C4-2B (cell line): Measurements from ENCODE around the gene EEIG1.

Source experiments
- H3K27ac ChIP-seq: fragments of 450-650 bp; 2 replicates; pipeline ENCODE4 v1.5.1; 2017
- ZFX ChIP-seq: fragments of 450-650 bp; IDR thresholded peaks from 2 replicates; pipeline ENCODE4 v1.6.1; 2017
- TF ChIP-seq, protein P1 (sequence below): fragments of 450-650 bp; conservative IDR thresholded peaks from 2 replicates; pipeline ENCODE4 v1.5.1; 2017; ENCODE audit warnings: mild to moderate bottlenecking

Gene EEIG1

DNA sequence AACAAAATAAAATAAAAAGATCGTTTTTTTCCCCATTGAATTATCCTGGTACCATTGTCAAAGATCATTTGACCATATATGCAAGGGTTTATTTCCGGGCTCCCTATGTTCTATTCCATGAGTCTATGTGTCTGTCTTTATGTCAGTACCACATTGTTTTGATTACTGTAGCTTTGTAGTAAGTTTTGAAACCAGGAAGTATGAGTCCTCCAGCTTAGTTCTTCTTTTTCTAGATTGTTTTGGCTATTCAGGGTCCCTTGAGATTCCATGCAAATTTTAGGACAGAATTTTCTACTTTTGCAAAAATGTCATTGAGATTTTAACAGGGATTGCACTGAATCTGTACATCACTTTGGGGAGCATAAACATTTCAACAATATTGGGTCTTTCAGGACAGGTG lies 18.7 kb upstream of the EEIG1 start:
- H3K27ac ChIP-seq, result no peak overlapping the region
- no peak for TF ChIP-seq ZFX
- TF ChIP-seq, protein P1, sequence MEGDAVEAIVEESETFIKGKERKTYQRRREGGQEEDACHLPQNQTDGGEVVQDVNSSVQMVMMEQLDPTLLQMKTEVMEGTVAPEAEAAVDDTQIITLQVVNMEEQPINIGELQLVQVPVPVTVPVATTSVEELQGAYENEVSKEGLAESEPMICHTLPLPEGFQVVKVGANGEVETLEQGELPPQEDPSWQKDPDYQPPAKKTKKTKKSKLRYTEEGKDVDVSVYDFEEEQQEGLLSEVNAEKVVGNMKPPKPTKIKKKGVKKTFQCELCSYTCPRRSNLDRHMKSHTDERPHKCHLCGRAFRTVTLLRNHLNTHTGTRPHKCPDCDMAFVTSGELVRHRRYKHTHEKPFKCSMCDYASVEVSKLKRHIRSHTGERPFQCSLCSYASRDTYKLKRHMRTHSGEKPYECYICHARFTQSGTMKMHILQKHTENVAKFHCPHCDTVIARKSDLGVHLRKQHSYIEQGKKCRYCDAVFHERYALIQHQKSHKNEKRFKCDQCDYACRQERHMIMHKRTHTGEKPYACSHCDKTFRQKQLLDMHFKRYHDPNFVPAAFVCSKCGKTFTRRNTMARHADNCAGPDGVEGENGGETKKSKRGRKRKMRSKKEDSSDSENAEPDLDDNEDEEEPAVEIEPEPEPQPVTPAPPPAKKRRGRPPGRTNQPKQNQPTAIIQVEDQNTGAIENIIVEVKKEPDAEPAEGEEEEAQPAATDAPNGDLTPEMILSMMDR, result no peak

DNA sequence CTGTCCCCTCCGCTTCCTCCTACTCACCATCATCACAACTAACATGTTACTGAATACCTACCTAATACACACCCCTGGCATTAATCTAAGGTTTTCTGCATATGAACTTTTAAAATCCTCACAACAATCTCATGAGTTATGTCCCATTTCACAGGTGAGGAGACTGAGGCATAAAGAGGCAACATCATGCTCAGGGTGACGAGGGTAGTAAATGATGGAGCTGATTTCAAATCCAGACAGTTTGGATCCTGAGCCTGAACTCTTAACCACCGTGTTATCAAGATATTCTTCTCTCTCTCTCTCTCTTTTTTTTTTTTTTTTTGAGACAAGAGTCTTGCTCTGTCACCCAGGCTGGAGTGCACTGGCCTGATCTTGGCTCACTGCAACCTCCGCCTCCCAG lies 12.9 kb upstream of the EEIG1 start:
- no peak overlapping the region for H3K27ac ChIP-seq
- TF ChIP-seq ZFX, result no peak
- TF ChIP-seq, protein P1, result no peak

DNA sequence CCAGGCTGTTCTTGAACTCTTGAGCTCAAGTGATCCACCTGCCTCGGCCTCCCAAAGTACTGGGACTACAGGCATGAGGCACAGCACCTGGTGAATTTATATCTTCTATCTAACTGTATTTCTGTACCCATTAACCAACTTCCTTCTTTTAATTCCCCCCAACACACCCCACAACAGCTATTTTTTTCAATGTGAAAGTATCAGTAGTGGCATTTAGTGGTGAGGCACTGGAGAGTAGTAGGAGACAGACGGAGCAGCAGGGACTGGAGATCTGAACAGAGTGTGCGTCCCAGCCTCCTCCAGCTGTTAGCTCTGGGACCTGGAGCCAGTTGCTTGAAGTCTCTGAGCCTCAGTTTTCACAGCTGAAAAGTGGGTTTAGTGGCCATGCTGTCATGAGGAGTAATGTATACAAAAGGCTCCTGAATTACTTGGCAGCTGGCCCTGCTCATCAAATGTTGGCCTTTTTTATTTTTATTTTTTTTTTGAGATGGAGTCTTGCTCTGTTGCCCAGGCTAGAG lies 11.0 kb upstream of the EEIG1 start:
- H3K27ac ChIP-seq, result no peak overlapping the region
- TF ChIP-seq, protein P1, result no peak
- no peak for TF ChIP-seq ZFX

DNA sequence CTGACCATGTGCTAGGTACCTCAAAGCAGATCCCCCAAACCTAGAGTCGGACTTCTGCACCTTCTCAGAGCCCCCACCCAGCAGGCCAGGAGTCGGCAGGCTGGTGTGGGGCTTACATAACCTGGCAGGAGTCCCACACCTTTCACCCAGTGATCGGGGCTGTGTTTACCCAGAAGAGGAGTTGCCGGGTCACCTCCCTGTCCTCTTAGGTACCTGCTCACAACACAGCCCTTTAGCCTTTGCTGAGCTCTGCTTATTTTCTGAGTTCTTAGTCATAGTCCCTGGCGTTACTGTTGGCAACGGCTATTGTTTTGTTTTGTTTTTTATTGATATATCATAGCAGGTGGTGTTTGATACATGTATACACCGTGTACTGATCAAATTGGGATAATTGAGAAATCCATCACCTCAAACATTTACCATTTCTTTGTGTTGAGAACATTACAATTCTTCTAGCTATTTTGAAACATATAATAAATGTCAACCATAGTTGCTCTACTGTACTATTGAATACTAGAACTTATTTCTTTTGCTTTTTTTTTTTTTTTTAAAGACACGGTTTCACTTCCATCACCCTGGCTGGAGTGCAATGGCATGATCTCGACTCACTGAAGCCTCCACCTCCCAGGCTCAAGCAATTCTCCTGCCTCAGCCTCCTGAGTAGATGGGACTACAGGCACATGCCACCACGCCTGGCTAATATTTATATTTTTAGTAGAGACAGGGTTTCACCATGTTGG lies 10.4 kb upstream of the EEIG1 start:
- H3K27ac ChIP-seq, result no peak overlapping the region
- TF ChIP-seq, protein P1, result no peak
- no peak for TF ChIP-seq ZFX

DNA sequence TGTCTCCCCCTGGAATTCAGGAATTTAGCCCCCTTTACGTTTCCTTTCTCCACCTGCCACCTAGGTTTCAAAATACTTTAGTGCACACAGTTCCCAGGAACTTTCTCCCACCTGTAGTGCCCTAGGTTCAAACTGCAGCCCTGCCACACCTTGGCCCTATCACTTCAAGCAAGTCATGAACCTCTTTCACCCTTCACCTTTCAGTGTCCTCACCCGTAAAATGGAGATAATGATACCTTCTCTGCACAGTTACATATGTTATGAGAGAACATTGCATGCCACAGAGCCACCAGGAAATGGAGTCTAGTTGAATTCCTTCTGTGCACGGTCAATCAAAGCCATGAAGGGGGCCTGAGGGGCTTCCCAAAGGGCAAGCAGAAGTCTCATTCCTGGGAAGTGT lies 9.8 kb upstream of the EEIG1 start:
- H3K27ac ChIP-seq, result no peak overlapping the region

DNA sequence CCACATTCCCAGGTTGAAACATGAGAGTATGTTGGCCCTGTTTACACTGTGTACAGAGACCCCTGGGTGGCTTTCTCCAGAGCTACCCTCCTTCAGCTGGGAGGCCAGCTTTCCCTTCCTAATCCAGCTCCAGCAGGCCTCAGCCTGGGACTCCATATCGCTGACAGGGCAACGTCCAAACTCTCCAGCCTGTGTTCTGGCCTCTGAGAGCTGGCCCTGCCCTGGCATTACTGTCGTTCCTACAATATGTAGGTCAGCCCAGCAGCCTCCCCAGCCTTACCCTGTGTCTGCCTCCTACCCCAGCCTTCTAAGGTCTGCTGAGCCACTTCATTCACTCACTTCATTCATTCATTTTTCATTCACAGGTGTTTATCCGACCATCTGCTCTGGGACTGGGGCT lies 8.3 kb upstream of the EEIG1 start:
- TF ChIP-seq, protein P1, result no peak
- no peak for TF ChIP-seq ZFX
- no peak overlapping the region for H3K27ac ChIP-seq

More for the DNA sequence above, 9.8 kb upstream of the EEIG1 start:
- TF ChIP-seq ZFX, result no peak
- TF ChIP-seq, protein P1, result no peak

DNA sequence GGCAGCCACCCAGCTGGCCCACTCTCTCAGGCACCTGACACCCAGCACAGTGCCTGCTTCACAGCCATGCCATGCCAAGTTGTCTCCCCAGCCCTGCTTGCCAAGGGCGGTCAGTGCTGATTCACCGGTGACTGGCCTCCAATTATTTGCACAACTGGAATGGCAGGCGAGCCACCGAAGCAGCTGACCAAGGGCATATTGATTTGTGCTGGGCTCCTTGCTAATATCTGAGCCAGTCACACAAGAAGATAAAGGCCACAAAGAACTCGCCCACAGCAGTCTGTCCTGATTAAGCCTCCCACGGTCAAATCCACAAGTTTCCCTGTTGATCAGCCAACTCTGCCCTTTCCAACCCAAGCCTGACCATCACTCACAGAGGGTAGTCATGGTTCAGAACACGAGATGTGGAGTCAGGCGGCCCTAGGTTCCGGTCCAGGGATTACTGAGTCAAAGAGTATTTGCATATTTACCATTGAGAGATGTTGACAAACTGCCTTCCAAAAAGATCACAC lies 6.4 kb upstream of the EEIG1 start:
- peak overlapping the region; percentile 40 for H3K27ac ChIP-seq
- TF ChIP-seq ZFX, result no peak
- TF ChIP-seq, protein P1, result no peak
